GM13976 (cell line): ENCODE data around the gene MYH7.

Source experiments
- DNase-seq: peaks from one replicate; pipeline ENCODE4 v3.0.0; 2012; ENCODE audit warnings: low spot score
- in situ Hi-C: fragments of 300-500 bp; cut with MboI; formaldehyde crosslinking; loops from one replicate; pipeline ENCODE4 v1.12.0; 2022; ENCODE audit warnings: low sequenced_read_pairs, mixed read lengths, inconsistent platforms; ENCODE audit not compliant: unreplicated experiment
- TF ChIP-seq, protein P1 (sequence below): IDR thresholded peaks from 2 replicates; pipeline ENCODE4 v1.5.1; 2012; ENCODE audit warnings: borderline replicate concordance, mild to moderate bottlenecking; ENCODE audit not compliant: insufficient read depth; ENCODE audit errors: extremely low read depth, missing control alignments, control extremely low read depth

The MYH7 gene

GRCh38 chr14:23442721-23443356 is 7.4 kb upstream of the MYH7 start:
- in situ Hi-C loops, result no loop called here
- DNase-seq, result no peak
- TF ChIP-seq, protein P1, sequence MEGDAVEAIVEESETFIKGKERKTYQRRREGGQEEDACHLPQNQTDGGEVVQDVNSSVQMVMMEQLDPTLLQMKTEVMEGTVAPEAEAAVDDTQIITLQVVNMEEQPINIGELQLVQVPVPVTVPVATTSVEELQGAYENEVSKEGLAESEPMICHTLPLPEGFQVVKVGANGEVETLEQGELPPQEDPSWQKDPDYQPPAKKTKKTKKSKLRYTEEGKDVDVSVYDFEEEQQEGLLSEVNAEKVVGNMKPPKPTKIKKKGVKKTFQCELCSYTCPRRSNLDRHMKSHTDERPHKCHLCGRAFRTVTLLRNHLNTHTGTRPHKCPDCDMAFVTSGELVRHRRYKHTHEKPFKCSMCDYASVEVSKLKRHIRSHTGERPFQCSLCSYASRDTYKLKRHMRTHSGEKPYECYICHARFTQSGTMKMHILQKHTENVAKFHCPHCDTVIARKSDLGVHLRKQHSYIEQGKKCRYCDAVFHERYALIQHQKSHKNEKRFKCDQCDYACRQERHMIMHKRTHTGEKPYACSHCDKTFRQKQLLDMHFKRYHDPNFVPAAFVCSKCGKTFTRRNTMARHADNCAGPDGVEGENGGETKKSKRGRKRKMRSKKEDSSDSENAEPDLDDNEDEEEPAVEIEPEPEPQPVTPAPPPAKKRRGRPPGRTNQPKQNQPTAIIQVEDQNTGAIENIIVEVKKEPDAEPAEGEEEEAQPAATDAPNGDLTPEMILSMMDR, result no peak

DNA sequence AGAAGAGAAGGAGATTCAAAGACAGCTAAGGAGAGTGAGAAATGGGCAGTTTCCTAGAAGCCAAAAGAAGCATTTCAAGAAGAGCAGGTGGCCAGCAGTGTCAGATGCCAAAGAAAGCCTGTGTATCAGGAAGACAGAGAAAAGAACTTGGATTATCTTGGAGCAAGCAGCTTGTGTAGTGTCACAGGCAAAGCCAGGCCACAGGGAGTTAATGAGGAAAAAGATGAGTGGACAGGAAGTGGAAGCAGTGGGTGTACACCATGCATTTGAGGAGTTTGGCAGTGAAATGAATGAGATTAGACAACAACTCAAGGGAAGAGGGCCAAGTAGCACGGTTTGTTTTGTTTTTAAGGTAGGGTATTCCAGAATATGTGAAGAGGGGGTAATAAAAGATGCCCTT is 5.6 kb upstream of the MYH7 start:
- DNase-seq, result no peak
- TF ChIP-seq, protein P1, result no peak
- in situ Hi-C loops, result no loop called here

DNA sequence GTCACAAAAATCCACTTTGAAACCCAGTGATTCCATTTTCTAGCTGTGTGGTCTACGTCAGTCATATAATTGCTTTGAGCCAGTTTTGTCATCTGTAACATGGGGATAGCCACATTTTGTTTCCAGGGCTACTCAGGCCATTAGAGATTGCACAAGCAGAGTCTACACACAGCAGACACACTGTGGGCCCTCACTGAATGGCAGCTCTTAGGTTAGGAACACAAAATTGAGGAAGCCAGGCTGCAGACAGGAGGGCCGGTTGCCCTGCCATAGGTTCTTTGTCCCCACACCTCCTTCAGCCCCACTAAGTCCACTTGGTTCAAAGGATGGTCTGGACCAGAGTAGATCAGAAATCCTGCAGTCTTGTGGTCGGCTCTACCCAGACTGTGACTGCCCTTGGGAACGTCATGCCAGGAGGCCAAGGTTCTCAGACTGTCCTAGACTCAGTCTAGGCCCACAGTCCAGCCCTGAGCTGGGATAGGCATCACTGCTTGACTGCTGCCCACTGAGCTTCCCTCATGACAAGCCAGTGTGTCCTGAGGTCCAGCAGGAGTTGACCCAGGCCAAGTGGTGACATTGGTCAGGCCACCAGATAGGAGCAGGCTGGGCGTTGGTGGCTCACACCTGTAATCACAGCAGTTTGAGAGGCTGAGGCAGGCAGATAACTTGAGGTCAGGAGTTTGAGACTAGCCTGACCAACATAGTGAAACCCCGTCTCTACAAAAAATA is 3.8 kb upstream of the MYH7 start:
- in situ Hi-C loops, result no loop called here
- DNase-seq, result no peak
- TF ChIP-seq, protein P1, result no peak

- TF ChIP-seq, protein P1, result no peak
- no peak for DNase-seq
- in situ Hi-C loops, result no loop called here
These were observed 2.9 kb upstream of the MYH7 start for GRCh38 chr14:23438101-23438971.

- in situ Hi-C loops, result no loop called here
- DNase-seq, result no peak
- TF ChIP-seq, protein P1, result no peak
These were observed 2.0 kb upstream of the MYH7 start for GRCh38 chr14:23437133-23438100.
